Activated CD4-positive, alpha-beta T cell treated with anti-CD3 and anti-CD28 coated beads, Interleukin-2, amount 50 U/mL, for 16 hours (primary cell): ENCODE measurements around the gene ZNF628.

Source experiments
- DNase-seq: peaks from one replicate; pipeline ENCODE4 v3.0.0-alpha.2; 2020

The ZNF628 gene

DNA sequence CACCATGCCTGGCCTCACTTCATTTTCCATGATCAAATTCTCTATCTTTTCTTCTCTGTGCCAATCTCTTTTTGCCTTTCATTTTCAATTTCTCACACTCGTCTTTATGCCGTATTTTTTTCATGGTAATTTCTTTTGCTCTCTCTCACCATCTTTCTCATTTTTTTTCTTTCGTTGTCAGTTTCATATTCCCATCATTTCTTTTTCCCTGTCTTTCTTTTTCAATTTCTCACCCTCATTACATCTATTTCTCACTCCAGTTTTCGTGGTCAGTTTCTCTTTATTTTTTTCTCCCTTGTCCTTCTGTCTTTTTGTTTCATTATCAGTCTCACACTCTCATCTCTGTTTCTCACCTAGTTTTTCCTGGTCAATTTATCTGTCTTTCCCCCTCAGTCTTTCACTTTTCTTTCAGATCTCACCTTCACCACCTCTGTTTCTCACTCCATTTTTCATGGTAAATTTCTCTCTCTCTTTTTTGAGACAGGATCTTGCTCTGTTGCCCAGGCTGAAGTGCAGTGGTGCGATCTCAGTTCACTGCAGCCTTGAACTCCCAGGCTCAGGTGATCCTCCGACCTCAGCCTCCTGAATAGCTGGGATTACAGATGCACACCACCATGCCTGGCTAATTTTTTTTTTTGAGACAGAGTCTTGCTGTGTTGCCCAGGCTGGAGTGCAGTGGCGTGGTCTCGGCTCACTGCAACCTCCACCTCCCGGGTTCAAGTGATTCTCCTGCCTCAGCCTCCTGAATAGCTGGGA, 26.0 kb downstream of the ZNF628 start:
- no peak for DNase-seq

DNA sequence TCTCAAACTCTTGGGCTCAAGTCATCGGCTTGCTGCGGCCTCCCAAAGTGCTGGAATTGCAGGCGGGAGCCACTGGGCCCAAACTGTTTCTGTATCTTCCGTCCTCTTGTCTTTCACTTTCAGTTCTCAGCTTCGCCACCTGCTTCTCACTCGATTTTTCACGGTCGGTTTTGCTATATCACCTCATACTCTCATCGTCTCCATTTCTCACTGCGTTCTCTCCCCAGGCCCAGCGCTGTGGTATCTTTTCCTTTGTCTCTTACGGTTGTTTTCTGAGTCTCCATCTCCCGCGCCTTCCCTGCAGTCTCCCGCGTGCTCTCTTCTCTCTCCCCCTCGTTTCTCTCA, 26.7 kb downstream of the ZNF628 start:
- no peak for DNase-seq

DNA sequence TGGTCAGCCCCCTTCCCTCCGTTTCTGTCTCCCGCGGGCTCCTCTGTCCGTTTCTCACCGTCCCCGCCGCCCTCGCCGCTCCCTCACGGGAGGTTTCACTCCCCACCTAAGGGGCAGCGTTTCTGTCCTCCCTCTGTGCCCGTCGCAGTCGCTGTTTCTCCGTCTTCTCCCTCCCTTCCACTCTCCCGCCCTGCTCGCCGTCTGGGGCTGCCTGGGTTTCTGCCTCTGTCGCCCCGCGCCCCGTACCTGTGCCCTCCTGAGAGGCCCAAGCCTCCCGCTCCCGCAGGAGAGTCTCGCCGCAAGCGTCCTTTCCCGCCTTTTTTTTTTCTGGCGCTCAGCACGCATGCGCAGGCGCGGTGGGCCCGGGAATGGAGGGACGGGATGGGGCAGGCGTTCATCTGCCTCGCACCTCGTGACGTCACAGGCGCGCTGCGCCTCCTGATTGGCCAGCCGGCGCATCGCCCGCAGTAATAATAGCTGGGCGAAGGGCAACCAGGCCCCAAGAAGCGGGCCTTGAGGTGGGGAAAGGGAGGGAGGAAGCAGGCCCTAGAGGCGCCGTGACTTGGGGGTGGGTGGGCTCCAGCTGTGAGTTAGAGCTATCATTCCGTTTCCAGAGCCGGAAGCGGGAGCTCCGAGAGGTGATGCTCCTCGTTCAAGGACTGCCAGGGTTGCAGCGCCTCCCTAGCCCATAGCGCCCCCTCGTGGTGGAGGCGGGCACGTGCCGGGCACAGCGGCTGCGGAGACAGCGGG, 27.3 kb downstream of the ZNF628 start:
- peak; percentile 94 for DNase-seq

DNA sequence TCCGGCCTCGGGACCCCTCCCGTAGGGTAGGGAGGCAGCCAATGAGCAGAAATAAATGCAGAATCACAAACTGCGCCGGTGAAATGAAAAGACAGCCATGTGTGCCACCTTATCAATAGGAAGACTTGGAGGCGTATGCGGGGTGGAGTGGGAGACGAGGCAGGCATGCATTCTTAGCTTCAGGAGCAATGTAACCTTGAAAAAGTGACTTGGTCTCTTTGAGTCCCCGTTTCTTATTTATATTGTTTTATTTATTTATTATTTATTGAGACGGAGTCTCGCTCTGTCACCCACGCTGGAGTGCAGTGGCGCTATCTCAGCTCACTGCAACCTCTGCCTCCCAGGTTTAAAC, 27.8 kb downstream of the ZNF628 start:
- DNase-seq = no peak

DNA sequence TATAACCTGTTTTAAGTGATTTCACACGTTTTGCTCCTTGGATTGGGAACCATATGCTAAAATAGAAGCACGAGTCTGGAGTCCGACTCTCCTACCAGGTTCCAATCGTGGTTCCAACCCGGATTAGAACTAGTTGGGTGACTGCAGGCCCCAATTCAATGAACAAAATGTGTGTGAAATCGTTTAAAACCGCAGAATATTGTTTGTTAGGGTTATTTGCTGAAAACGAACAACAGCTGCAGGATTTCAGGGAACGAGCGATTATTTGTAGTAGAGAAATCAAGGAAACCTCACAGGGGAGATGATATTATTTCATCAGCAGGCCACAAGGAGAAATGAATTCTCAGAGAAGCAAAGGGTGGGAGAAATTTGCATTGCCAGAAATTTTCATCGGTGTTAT, 28.6 kb downstream of the ZNF628 start:
- DNase-seq = no peak

DNA sequence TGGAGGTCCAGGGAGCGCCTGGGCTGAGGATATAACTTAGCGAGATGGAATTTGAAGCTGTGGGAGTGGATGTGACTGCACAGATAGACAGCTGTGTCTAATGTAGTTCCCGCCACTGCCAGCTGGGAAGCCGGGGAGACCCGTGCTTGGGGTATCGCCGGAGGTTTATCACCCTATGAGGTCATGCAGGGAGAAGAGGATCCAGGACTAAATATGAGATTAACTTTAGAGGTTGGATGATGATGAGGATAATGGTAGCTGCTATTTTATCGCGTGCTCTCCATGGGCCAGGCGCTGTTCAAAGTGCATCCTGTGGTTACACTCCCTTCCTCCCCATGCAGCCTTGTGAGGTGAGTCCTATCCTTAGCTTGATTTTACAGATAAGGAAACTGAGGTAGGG, 31.7 kb downstream of the ZNF628 start:
- DNase-seq = no peak

DNA sequence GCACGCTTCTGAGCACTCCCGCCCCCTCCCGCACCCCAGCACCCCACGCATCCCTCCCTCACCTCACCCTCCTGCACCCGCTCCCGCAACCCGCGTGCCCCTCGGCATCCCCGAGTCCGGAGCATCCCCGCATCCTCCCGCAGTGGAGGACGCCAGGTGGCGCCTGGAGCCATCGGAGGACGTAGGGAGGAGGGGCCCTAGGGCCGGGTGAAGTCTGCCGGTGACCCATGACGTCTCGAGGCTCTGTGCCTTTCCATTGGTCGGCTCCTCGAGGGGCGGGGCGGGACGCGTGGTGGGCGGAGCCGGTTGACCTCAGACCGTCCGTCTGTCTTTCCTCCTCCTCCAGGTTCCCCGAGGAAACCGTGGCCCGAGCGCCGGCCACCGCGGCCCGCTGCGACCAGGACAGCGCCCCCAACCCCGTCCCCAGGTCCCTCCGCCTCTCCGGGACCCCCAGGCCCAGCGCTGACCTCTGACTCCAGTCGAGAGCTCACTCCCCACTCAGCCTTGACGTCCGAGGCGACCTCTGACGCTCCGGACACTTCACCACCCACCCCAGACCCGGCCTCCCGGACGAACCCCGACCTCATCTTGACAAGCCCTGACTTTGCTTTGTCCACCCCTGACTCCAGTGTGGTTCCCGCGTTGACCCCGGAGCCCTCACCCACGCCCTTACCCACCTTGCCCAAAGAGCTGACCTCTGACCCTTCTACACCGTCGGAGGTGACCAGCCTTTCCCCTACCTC, 40.6 kb downstream of the ZNF628 start:
- DNase-seq = peak; percentile 94

DNA sequence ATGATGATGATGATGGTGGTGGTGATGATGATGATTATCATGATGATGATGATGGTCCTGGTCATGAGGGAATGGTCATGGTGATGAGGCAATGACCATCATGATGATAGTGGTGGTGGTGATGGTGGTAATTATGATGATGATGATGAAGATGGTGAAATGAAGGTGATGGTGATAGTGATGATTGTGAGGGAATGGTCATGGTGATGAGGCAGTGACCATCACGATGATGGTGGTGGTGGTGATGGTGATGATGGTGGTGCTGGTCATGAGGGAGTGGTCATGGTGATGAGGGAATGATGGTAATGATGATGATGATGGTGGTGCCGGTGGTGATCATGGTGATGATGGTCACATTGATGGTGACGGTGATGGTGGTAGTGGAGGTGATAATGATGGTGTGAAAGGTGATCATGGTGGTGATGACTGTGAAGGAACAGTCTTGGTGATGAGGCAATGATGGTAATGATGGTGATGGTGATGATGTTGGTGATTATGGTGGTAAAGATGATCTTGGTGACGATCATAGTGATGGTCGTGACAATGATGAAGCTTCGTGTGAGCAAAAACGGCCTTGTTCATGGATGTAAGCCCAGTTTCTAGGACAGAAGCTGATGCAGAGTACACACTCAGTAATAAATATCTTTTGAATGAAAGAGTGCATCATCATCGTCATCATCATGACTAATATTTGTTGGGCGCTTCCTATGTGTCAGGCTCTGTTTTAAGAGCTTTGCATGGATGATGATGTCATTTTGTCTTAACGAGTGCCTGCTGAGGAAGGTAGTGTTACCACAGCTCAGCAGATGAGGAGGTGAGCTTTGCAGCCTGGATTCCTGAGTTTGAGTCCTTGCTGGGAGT, 43.3 kb downstream of the ZNF628 start:
- peak; percentile 9 for DNase-seq

DNA sequence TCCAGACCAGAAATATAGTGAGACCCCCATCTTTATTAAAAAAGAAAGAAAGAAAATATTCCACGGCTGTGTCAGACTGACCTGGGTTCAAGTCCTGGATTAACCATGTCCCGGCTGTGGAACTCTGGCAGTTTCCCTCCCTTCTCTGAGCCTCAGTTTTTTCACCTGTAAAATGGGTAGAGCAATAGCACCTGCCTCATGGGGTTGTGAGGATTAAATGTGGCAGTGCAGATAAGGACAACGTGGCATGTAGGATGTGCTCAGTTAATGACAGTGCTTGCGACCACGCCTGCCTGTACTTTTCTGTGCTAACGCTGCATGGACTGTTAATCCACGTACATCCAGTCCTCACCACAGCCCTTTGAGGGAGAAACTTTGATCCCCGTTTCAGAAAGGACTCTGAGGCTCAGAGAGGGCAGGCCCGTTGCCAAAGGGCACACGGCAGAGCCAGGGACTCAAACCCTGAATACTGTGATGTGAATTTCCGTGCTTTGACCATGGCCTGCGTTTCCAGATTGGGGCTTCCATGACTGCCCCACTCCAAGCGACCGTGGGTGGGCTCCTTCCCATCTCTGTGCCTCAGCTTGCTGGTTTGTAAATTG, 44.4 kb downstream of the ZNF628 start:
- no peak for DNase-seq

DNA sequence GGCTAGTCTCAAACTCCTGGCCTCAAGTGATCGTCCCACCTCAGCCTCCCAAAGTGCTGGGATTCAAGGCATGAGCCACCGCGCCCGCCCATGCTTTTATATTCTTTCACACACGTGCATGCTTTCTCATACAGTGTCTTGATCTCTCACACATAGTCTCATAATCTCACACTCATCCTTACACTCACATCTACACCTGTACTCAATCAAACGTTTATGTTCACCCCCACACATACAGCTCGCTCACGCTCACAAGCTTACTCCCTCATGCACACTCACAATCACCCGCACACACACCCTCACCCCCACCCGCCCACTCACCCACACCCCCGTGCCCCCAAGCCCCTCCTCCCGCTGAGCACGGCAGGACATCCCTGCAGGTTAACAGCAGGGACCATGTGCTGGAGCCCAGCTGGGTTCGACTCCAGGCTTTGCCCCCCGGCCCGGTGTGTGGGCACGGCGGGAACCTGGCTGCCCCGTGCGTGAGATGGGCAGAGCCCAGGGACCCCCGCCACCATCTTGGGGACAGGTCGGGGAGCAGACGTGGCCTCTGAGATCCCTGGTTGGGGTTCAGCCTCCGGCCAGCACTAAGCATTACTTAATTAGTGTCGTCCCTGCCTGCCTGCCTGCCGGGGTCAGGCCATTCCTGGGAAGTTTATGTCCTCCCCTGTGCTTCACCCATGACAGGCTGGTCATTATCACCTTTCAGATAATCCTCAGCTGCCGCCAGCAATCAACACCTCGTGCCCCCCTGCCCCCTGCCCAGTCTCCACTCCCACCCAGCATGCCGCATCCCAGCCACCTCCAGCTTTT, 49.1 kb downstream of the ZNF628 start:
- no peak for DNase-seq

DNA sequence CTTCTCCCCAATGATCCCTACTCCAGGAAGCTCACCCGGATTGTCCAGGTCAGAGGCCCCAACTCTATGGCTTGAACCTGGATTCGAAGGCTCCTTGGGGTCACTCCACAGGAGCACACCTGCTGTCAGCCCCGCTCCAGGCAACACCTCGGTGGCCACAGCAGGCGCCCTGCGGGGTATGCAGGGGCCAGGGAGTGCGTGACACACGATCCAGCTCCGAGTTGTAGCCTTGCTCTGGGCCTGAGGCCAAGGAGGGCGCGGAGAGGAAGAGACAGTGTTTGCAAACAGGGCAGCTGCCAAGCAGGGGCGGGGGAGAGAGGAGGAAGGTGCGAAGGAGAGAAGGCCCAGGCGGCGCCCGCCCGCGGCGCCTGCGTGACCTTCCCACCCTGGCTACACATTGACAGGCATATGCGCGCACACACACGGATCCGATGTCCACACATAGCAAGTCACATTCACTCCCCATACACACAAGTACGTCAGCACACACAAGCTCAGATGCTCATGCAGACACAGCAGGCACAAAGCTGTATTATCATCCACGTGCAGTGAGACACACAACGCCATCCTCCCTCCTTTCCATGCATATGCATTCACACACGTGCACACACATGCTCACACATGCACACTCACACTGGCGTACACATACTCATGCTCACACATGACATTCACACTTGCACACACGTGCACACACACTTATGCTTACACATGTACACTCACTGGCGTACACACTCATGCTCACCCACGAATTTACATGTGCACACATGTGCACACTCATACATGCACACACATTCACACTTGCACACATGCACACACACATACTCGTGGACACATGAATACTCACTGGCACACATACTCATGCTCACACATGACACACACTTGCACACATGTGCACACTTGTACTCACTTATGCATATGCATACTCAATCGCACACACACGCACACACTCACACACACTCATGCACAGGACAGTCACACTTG, 50.1 kb downstream of the ZNF628 start:
- no peak for DNase-seq

DNA sequence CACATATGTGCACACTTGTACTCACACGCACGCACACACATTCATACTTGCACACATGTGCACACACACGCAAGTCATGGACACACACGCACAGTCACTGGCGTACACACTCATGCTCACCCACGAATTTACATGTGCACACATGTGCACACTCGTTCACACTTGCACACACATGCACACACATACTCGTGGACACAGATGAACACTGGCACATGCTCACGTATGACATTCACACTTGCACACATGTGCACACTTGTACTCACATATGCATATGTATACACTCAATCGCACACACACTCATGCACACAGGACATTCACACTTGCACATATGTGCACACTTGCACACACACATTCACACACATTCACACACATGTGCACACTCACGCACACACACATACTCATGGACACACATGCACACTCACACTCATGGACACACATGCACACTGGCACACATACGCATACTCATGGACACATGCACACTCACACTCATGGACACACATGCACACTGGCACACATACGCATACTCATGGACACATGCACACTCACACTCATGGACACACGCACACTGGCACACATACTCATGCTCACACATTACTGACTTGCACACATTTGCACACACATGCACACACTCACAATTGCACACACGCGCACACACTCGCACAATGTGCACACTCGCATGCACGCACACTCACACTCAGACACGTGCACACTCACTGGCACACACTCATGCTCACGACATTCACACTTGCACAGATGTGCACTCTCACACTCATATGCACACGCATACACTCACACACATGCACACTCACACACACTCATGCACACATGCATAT, 51.0 kb downstream of the ZNF628 start:
- DNase-seq = no peak

DNA sequence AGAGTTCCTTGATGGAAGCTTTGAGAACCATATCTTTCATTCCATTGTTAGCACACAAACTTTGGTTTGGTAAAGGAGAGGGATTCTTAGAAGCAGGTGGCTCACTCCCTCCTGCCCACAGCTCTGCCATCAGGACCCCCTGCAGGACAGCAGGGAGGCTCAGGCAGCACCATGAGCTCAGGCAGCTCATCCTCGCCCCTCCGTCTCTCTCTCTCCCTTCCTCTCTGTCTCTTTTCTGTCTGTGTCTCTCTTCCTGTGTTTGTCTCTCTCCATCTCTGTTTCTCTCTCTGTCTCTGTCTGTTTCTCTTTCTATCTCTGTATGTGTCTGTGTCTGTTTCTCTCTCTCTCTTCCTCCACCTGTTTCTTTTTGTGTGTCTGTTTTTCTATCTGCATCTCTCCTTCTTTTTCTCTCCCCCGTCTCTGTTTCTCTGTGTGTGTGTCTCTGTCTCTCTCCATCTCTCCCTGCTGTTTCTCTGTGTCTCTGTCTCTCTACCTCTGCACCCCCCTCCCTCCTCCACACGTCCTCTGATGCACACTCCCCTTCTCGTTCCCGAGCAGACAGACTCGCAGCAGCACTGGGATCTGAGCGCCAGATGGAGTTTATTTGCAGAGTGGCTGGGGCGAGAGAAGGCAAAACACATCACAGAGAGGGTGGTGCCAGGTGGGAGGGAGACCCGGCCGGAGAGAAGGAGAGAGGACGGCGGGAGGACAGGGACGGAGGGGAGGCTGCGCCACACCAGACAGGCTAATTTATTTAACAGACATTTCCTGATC, 51.8 kb downstream of the ZNF628 start:
- no peak for DNase-seq

DNA sequence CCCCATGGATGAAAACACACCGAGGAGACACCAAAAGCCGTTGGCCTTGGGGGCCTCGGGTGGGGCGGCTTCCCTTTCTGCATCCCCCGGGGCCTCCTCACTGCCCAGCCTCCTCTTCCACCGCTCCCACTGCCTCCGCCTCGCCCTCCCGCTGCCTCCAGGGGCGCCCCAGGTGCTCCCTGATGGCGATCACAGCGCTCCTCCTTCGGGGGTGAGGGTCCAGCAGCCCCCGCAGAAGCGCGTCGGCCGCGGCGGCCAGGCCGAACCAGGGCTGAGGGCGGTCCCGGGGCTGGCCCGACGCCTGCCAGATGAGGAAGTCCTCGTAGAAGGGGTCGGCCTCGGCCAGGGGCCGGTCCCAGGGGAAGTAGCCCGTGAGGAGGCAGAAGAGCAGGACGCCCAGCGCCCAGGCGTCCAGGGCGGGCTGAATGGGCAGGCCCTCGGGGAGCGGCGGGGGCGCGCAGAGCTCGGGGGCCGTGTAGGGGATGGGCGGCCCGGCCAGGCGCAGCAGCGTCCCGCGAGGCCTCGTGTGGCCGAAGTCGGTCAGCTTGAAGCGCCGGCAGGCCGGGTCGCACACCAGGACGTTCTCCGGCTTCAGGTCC, 53.3 kb downstream of the ZNF628 start:
- DNase-seq = no peak

DNA sequence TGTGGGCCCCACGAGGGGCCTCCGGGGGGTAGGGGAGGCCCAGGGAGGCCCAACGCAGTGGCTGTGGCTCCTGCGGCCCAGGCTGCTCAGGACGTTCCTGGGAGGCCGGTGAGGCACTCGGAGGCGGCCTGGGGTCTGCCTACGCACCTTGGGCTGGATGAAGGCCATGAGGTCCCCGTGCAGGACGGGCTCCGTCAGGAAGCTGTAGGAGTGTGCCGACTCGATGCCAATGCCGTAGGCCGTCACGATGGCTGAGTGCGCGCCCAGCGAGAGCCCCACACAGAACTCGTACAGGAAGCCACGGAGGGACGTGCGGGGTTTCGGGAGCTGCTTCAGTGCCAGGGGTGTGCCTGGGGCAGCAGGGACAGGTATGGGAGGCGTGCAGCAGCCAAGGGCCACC, 54.6 kb downstream of the ZNF628 start:
- no peak for DNase-seq
